Activated CD8-positive, alpha-beta memory T cell treated with anti-CD3 and anti-CD28 coated beads for 24 hours (primary cell): ENCODE results near the gene RFX2.
A peak's percentile ranks its signal among the peaks of the same experiment; 100 is the strongest.
"Not testable (repeated sequence)": the region's sequence is repeated elsewhere in the genome, so short reads cannot be mapped to it uniquely, and the experiment has no call there.

ENCODE experiments used
- DNase-seq: peaks from one replicate; pipeline ENCODE4 v3.0.0-alpha.2; 2020

The RFX2 gene

GRCh38 chr19:5988517-5989387 lies 121.5 kb downstream of the RFX2 start:
- no peak for DNase-seq

- DNase-seq, result peak; percentile 87
Measured at GRCh38 chr19:5987077-5987818, 123.1 kb downstream of the RFX2 start.

GRCh38 chr19:5985837-5986236 lies 124.5 kb downstream of the RFX2 start:
- not testable (repeated sequence) for DNase-seq

GRCh38 chr19:5985098-5985783 lies 125.1 kb downstream of the RFX2 start:
- DNase-seq, result no peak

GRCh38 chr19:5984600-5984999 lies 125.7 kb downstream of the RFX2 start:
- no peak for DNase-seq

- no peak for DNase-seq
Measured at GRCh38 chr19:5983367-5983955, 126.8 kb downstream of the RFX2 start.

GRCh38 chr19:5978606-5979552 lies 131.4 kb downstream of the RFX2 start:
- DNase-seq, result peak; percentile 67

- DNase-seq, result peak; percentile 96
Measured at GRCh38 chr19:5977785-5978605, 132.3 kb downstream of the RFX2 start, which contains the start of gene RANBP3. RANBP3 (minus strand) TSS chr19:5978140; CDS start chr19:5978082, 58 bp downstream.

GRCh38 chr19:5977222-5977784 lies 133.0 kb downstream of the RFX2 start:
- DNase-seq, result no peak

- no peak for DNase-seq
Measured at GRCh38 chr19:5976768-5977167, 133.5 kb downstream of the RFX2 start.

GRCh38 chr19:5975388-5975728 lies 134.9 kb downstream of the RFX2 start:
- no peak for DNase-seq

- no peak for DNase-seq
Measured at GRCh38 chr19:5974721-5975387, 135.4 kb downstream of the RFX2 start.

GRCh38 chr19:5973867-5974635 lies 136.2 kb downstream of the RFX2 start:
- no peak for DNase-seq

GRCh38 chr19:5973376-5973775 lies 136.9 kb downstream of the RFX2 start:
- DNase-seq, result no peak

- no peak for DNase-seq
Measured at GRCh38 chr19:5972355-5972731, 138.0 kb downstream of the RFX2 start.

- DNase-seq, result no peak
Measured at GRCh38 chr19:5971714-5972354, 138.5 kb downstream of the RFX2 start.

- DNase-seq, result no peak
Measured at GRCh38 chr19:5969476-5969875, 140.8 kb downstream of the RFX2 start.
